ENCODE measurements around the gene CDC42EP1.
"Not testable (repeated sequence)": the region's sequence is repeated elsewhere in the genome, so short reads cannot be mapped to it uniquely, and the experiment has no call there.

The CDC42EP1 gene

GRCh38 chr22:37559901-37560607 lies at the start of gene CDC42EP1:
CDC42EP1 (plus strand) TSS chr22:37560480; CDS start chr22:37566350, 5,870 bp downstream.
- DNase-seq (ENCODE audit: low read depth): peak; percentile 72

- no peak for DNase-seq (ENCODE audit: low read depth)
Measured at GRCh38 chr22:37511395-37512104, 48.7 kb upstream of the CDC42EP1 start.

GRCh38 chr22:37514526-37515051 lies 45.7 kb upstream of the CDC42EP1 start:
- DNase-seq (ENCODE audit: low read depth): no peak

- no peak for DNase-seq (ENCODE audit: low read depth)
Measured at GRCh38 chr22:37515901-37516300, 44.4 kb upstream of the CDC42EP1 start.

- DNase-seq (ENCODE audit: low read depth): no peak
Measured at GRCh38 chr22:37516456-37516855, 43.8 kb upstream of the CDC42EP1 start.

GRCh38 chr22:37517826-37518450 lies 42.3 kb upstream of the CDC42EP1 start:
- DNase-seq (ENCODE audit: low read depth): no peak

GRCh38 chr22:37518509-37519267 lies 41.6 kb upstream of the CDC42EP1 start:
- DNase-seq (ENCODE audit: low read depth): no peak

- DNase-seq (ENCODE audit: low read depth): peak; percentile 37
Measured at GRCh38 chr22:37519268-37520195, 40.7 kb upstream of the CDC42EP1 start, which contains the start of gene CARD10. CARD10 (minus strand) TSS chr22:37519415; CDS start chr22:37519200, 215 bp downstream.

- no peak for DNase-seq (ENCODE audit: low read depth)
Measured at GRCh38 chr22:37520776-37521191, 39.5 kb upstream of the CDC42EP1 start.

GRCh38 chr22:37521236-37521739 lies 39.0 kb upstream of the CDC42EP1 start:
- DNase-seq (ENCODE audit: low read depth): no peak

GRCh38 chr22:37522482-37522881 lies 37.8 kb upstream of the CDC42EP1 start:
- no peak for DNase-seq (ENCODE audit: low read depth)

- peak; percentile 94 for DNase-seq (ENCODE audit: low read depth)
Measured at GRCh38 chr22:37525073-37525745, 35.1 kb upstream of the CDC42EP1 start.

- DNase-seq (ENCODE audit: low read depth): no peak
Measured at GRCh38 chr22:37525746-37526350, 34.4 kb upstream of the CDC42EP1 start.

- DNase-seq (ENCODE audit: low read depth): peak; percentile 31
Measured at GRCh38 chr22:37526376-37526775, 33.9 kb upstream of the CDC42EP1 start.

GRCh38 chr22:37527081-37527752 lies 33.1 kb upstream of the CDC42EP1 start:
- DNase-seq (ENCODE audit: low read depth): peak; percentile 41

GRCh38 chr22:37527952-37528351 lies 32.3 kb upstream of the CDC42EP1 start:
- DNase-seq (ENCODE audit: low read depth): not testable (repeated sequence)

- DNase-seq (ENCODE audit: low read depth): no peak
Measured at GRCh38 chr22:37529652-37530345, 30.5 kb upstream of the CDC42EP1 start.

- DNase-seq (ENCODE audit: low read depth): peak; percentile 81
Measured at GRCh38 chr22:37533995-37534394, 26.3 kb upstream of the CDC42EP1 start.

Data from EH (cell line).